DOHH2 (cell line): ENCODE results near the gene PARPBP.

Experiments used
- CTCF ChIP-seq: fragments of 200-600 bp; sonication (generic); IDR thresholded peaks from one replicate; pipeline ENCODE4 v1.5.1; 2014; ENCODE audit warnings: antibody characterized with exemption, mild to moderate bottlenecking, low read depth, low read length; ENCODE audit not compliant: poor library complexity, severe bottlenecking
- EZH2phosphoT487 ChIP-seq: fragments of 200-600 bp; sonication (generic); IDR thresholded peaks from 2 replicates; pipeline ENCODE4 v1.6.1; 2017; ENCODE audit warnings: borderline replicate concordance, mild to moderate bottlenecking, antibody characterized with exemption, low read length, moderate library complexity, mixed read lengths

GRCh38 chr12:102232036-102232435 is 112.1 kb downstream of the PARPBP start:
- TF ChIP-seq CTCF (no peak), EZH2phosphoT487 (no peak)
